ENCODE results near the gene GABRP.
A peak's percentile ranks its signal among the peaks of the same experiment; 100 is the strongest.

Gene GABRP

GRCh38 chr5:170783498-170784247 is at the start of gene GABRP:
Gene GABRP (plus strand): TSS chr5:170783725. CDS start chr5:170788616, 4,891 bp downstream.
- no peaks in the 10 kb centered on the region for H3K9me3 ChIP-seq (ENCODE audit: control insufficient read depth in 5 of 5, low read length in 5 of 5)
- H3K27me3 ChIP-seq (ENCODE audit: control insufficient read depth in 5 of 5, insufficient read depth in 4 of 5, low read length in 5 of 5) = peaks cover 0 to 3% (median 0%) of the 10 kb centered on the region in 5 donors
- no peaks in the 10 kb centered on the region for H3K36me3 ChIP-seq (ENCODE audit: control insufficient read depth in 5 of 5, insufficient read depth in 5 of 5, low read length in 5 of 5)
- H3K4me3 ChIP-seq (ENCODE audit: low read depth in 1 of 5, low read length in 5 of 5) = peak within 1 kb of the TSS in 1 of 5 donors; percentile 30
- peaks cover 0 to 7% (median 0%) of the 10 kb centered on the region in 5 donors for H3K4me1 ChIP-seq (ENCODE audit: control insufficient read depth in 5 of 5, insufficient read depth in 5 of 5, low read length in 5 of 5)
- H3K9ac ChIP-seq (ENCODE audit: low read length in 5 of 5) = no peak within 1 kb of the TSS
- no peak within 1 kb of the TSS for H3K27ac ChIP-seq (ENCODE audit: low read depth, low read length)

GRCh38 chr5:170736966-170737365 is 46.6 kb upstream of the GABRP start:
- no peak overlapping the region for H3K9ac ChIP-seq (ENCODE audit: low read length in 5 of 5)
- H3K27ac ChIP-seq (ENCODE audit: low read depth, low read length) = no peak overlapping the region
- H3K36me3 ChIP-seq (ENCODE audit: control insufficient read depth in 5 of 5, insufficient read depth in 5 of 5, low read length in 5 of 5) = no peaks in the 10 kb centered on the region
- H3K27me3 ChIP-seq (ENCODE audit: control insufficient read depth in 5 of 5, insufficient read depth in 4 of 5, low read length in 5 of 5) = peaks cover 0 to 4% (median 0%) of the 10 kb centered on the region in 5 donors
- no peaks in the 10 kb centered on the region for H3K4me1 ChIP-seq (ENCODE audit: control insufficient read depth in 5 of 5, insufficient read depth in 5 of 5, low read length in 5 of 5)
- H3K4me3 ChIP-seq (ENCODE audit: low read depth in 1 of 5, low read length in 5 of 5) = no peak overlapping the region
- peaks cover 3 to 24% (median 21%) of the 10 kb centered on the region in 5 donors for H3K9me3 ChIP-seq (ENCODE audit: control insufficient read depth in 5 of 5, low read length in 5 of 5)

- Histone ChIP-seq H3K36me3 (ENCODE audit: control insufficient read depth in 5 of 5, insufficient read depth in 5 of 5, low read length in 5 of 5) (no peaks in the 10 kb centered on the region), H3K9ac (ENCODE audit: low read length in 5 of 5) (no peak overlapping the region), H3K4me3 (ENCODE audit: low read depth in 1 of 5, low read length in 5 of 5) (no peak overlapping the region), H3K4me1 (ENCODE audit: control insufficient read depth in 5 of 5, insufficient read depth in 5 of 5, low read length in 5 of 5) (no peaks in the 10 kb centered on the region), H3K27ac (ENCODE audit: low read depth, low read length) (no peak overlapping the region), H3K27me3 (ENCODE audit: control insufficient read depth in 5 of 5, insufficient read depth in 4 of 5, low read length in 5 of 5) (peaks cover 0 to 4% (median 0%) of the 10 kb centered on the region in 5 donors), H3K9me3 (ENCODE audit: control insufficient read depth in 5 of 5, low read length in 5 of 5) (peaks cover 3 to 24% (median 21%) of the 10 kb centered on the region in 5 donors)
These were observed 45.9 kb upstream of the GABRP start for GRCh38 chr5:170737591-170737990.

GRCh38 chr5:170738840-170739239 is 44.7 kb upstream of the GABRP start:
- no peak overlapping the region for H3K9ac ChIP-seq (ENCODE audit: low read length in 5 of 5)
- no peaks in the 10 kb centered on the region for H3K36me3 ChIP-seq (ENCODE audit: control insufficient read depth in 5 of 5, insufficient read depth in 5 of 5, low read length in 5 of 5)
- H3K27me3 ChIP-seq (ENCODE audit: control insufficient read depth in 5 of 5, insufficient read depth in 4 of 5, low read length in 5 of 5) = peaks cover 0 to 6% (median 0%) of the 10 kb centered on the region in 5 donors
- no peaks in the 10 kb centered on the region for H3K4me1 ChIP-seq (ENCODE audit: control insufficient read depth in 5 of 5, insufficient read depth in 5 of 5, low read length in 5 of 5)
- H3K27ac ChIP-seq (ENCODE audit: low read depth, low read length) = no peak overlapping the region
- H3K4me3 ChIP-seq (ENCODE audit: low read depth in 1 of 5, low read length in 5 of 5) = no peak overlapping the region
- H3K9me3 ChIP-seq (ENCODE audit: control insufficient read depth in 5 of 5, low read length in 5 of 5) = peaks cover 0 to 22% (median 21%) of the 10 kb centered on the region in 5 donors

- Histone ChIP-seq H3K9me3 (ENCODE audit: control insufficient read depth in 5 of 5, low read length in 5 of 5) (peaks cover 0 to 21% (median 16%) of the 10 kb centered on the region in 5 donors), H3K9ac (ENCODE audit: low read length in 5 of 5) (no peak overlapping the region), H3K27ac (ENCODE audit: low read depth, low read length) (no peak overlapping the region), H3K27me3 (ENCODE audit: control insufficient read depth in 5 of 5, insufficient read depth in 4 of 5, low read length in 5 of 5) (peaks cover 0 to 11% (median 4%) of the 10 kb centered on the region in 5 donors), H3K36me3 (ENCODE audit: control insufficient read depth in 5 of 5, insufficient read depth in 5 of 5, low read length in 5 of 5) (no peaks in the 10 kb centered on the region), H3K4me3 (ENCODE audit: low read depth in 1 of 5, low read length in 5 of 5) (no peak overlapping the region), H3K4me1 (ENCODE audit: control insufficient read depth in 5 of 5, insufficient read depth in 5 of 5, low read length in 5 of 5) (peaks cover 0 to 5% (median 4%) of the 10 kb centered on the region in 5 donors)
These were observed 44.1 kb upstream of the GABRP start for GRCh38 chr5:170739446-170739845.

- H3K4me1 ChIP-seq (ENCODE audit: control insufficient read depth in 5 of 5, insufficient read depth in 5 of 5, low read length in 5 of 5) = peaks cover 0 to 16% (median 13%) of the 10 kb centered on the region in 5 donors
- H3K4me3 ChIP-seq (ENCODE audit: low read depth in 1 of 5, low read length in 5 of 5) = no peak overlapping the region
- no peak overlapping the region for H3K27ac ChIP-seq (ENCODE audit: low read depth, low read length)
- H3K36me3 ChIP-seq (ENCODE audit: control insufficient read depth in 5 of 5, insufficient read depth in 5 of 5, low read length in 5 of 5) = no peaks in the 10 kb centered on the region
- peaks cover 0 to 14% (median 4%) of the 10 kb centered on the region in 5 donors for H3K27me3 ChIP-seq (ENCODE audit: control insufficient read depth in 5 of 5, insufficient read depth in 4 of 5, low read length in 5 of 5)
- peaks cover 0 to 9% (median 8%) of the 10 kb centered on the region in 5 donors for H3K9me3 ChIP-seq (ENCODE audit: control insufficient read depth in 5 of 5, low read length in 5 of 5)
- H3K9ac ChIP-seq (ENCODE audit: low read length in 5 of 5) = no peak overlapping the region
These were observed 42.8 kb upstream of the GABRP start for GRCh38 chr5:170740551-170741205.

GRCh38 chr5:170741801-170742200 is 41.7 kb upstream of the GABRP start:
- Histone ChIP-seq H3K27me3 (ENCODE audit: control insufficient read depth in 5 of 5, insufficient read depth in 4 of 5, low read length in 5 of 5) (peaks cover 3 to 13% (median 8%) of the 10 kb centered on the region in 5 donors), H3K27ac (ENCODE audit: low read depth, low read length) (no peak overlapping the region), H3K4me1 (ENCODE audit: control insufficient read depth in 5 of 5, insufficient read depth in 5 of 5, low read length in 5 of 5) (peaks cover 0 to 25% (median 15%) of the 10 kb centered on the region in 5 donors), H3K9ac (ENCODE audit: low read length in 5 of 5) (no peak overlapping the region), H3K9me3 (ENCODE audit: control insufficient read depth in 5 of 5, low read length in 5 of 5) (no peaks in the 10 kb centered on the region), H3K36me3 (ENCODE audit: control insufficient read depth in 5 of 5, insufficient read depth in 5 of 5, low read length in 5 of 5) (no peaks in the 10 kb centered on the region), H3K4me3 (ENCODE audit: low read depth in 1 of 5, low read length in 5 of 5) (no peak overlapping the region)

GRCh38 chr5:170743876-170744212 is 39.7 kb upstream of the GABRP start:
- Histone ChIP-seq H3K9ac (ENCODE audit: low read length in 5 of 5) (no peak overlapping the region), H3K27ac (ENCODE audit: low read depth, low read length) (no peak overlapping the region), H3K4me1 (ENCODE audit: control insufficient read depth in 5 of 5, insufficient read depth in 5 of 5, low read length in 5 of 5) (peaks cover 0 to 25% (median 15%) of the 10 kb centered on the region in 5 donors), H3K27me3 (ENCODE audit: control insufficient read depth in 5 of 5, insufficient read depth in 4 of 5, low read length in 5 of 5) (peaks cover 3 to 13% (median 11%) of the 10 kb centered on the region in 5 donors), H3K9me3 (ENCODE audit: control insufficient read depth in 5 of 5, low read length in 5 of 5) (no peaks in the 10 kb centered on the region), H3K4me3 (ENCODE audit: low read depth in 1 of 5, low read length in 5 of 5) (no peak overlapping the region), H3K36me3 (ENCODE audit: control insufficient read depth in 5 of 5, insufficient read depth in 5 of 5, low read length in 5 of 5) (no peaks in the 10 kb centered on the region)

GRCh38 chr5:170745481-170746071 is 37.9 kb upstream of the GABRP start:
- H3K4me3 ChIP-seq (ENCODE audit: low read depth in 1 of 5, low read length in 5 of 5) = no peak overlapping the region
- H3K4me1 ChIP-seq (ENCODE audit: control insufficient read depth in 5 of 5, insufficient read depth in 5 of 5, low read length in 5 of 5) = peaks cover 0 to 25% (median 15%) of the 10 kb centered on the region in 5 donors
- H3K9me3 ChIP-seq (ENCODE audit: control insufficient read depth in 5 of 5, low read length in 5 of 5) = no peaks in the 10 kb centered on the region
- no peaks in the 10 kb centered on the region for H3K36me3 ChIP-seq (ENCODE audit: control insufficient read depth in 5 of 5, insufficient read depth in 5 of 5, low read length in 5 of 5)
- peaks cover 4 to 18% (median 14%) of the 10 kb centered on the region in 5 donors for H3K27me3 ChIP-seq (ENCODE audit: control insufficient read depth in 5 of 5, insufficient read depth in 4 of 5, low read length in 5 of 5)
- peak overlapping the region in 1 of 5 donors; percentile 7 for H3K9ac ChIP-seq (ENCODE audit: low read length in 5 of 5)
- H3K27ac ChIP-seq (ENCODE audit: low read depth, low read length) = no peak overlapping the region
